SK-N-MC (cell line): ENCODE data around the gene MAML2.

ENCODE experiments used
- EZH2 ChIP-seq: fragments of 200-600 bp; sonication (generic); IDR thresholded peaks from one replicate; pipeline ENCODE4 v1.6.1; 2017; ENCODE audit warnings: antibody characterized with exemption
- FOXP2 ChIP-seq: optimal IDR thresholded peaks from 2 replicates; pipeline ENCODE3; 2011; ENCODE audit warnings: mild to moderate bottlenecking, moderate library complexity; ENCODE audit not compliant: insufficient read depth; ENCODE audit errors: extremely low read length, control extremely low read depth
- POLR2AphosphoS5 ChIP-seq: IDR thresholded peaks from 2 replicates; pipeline ENCODE4 v1.6.1; 2012; ENCODE audit warnings: mild to moderate bottlenecking, low read depth, low read length, borderline replicate concordance

DNA sequence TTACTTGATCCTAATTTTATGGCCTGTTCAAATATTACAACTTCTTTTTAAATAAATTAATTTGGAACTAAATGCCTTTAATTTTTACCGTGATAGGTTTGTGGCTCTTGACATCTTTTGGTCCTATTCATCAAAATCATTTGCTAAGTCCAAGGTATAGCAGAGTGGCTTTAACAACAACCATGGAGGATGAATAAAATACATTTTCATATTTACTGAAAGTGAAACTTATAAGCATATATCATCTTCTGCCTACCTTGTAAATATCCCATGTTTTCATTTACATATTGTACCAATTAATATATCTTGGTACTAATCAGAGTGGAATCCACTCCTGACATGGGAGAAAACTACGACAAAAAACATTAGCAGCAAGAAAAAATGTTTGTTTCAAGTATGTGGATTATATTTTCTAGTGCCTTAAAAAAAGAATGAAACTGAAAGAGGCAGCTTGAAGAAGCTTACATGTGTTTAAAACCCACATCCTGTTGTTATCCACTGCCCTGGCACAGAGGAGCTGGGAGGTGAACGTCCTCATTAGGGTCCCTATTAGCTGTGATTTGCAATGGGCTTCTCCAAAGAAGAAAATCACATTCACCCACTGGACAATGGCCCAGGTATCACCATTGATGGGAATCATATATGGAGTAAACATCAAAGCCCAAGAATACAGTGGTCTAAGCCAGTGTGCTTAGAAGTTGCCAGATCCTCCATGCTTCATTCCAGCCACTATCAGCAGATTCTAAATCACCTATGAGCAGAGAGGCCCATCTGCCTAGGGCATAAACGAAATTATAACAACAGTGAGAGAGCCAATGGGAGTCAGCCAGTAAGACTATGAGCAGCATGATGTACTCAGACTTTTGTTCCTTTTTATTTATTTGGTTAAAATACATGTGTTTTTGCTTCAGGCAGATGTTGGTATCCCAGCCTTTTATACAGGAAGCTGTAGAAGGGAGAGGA is 84.7 kb downstream of the MAML2 start:
- TF ChIP-seq EZH2 (no peak), FOXP2 (no peak), POLR2AphosphoS5 (no peak)
